HEK293 (cell line): Measurements from ENCODE around the gene HNRNPUL1.

Experiments
- KLF16 ChIP-seq: fragments of 450-650 bp; formaldehyde crosslinking; IDR thresholded peaks from 2 replicates; pipeline ENCODE4 v1.5.1; 2017; ENCODE audit warnings: missing biosample characterization, missing genetic modification characterization
- SCRT1 ChIP-seq: fragments of 450-650 bp; formaldehyde crosslinking; IDR thresholded peaks from 2 replicates; pipeline ENCODE4 v1.5.1; 2016; ENCODE audit warnings: missing biosample characterization, missing genetic modification characterization, borderline replicate concordance
- ZFP37 ChIP-seq: fragments of 450-650 bp; formaldehyde crosslinking; IDR thresholded peaks from 2 replicates; pipeline ENCODE4 v1.5.1; 2016; ENCODE audit warnings: missing biosample characterization, missing genetic modification characterization
- ZNF112 ChIP-seq: fragments of 450-650 bp; formaldehyde crosslinking; IDR thresholded peaks from 2 replicates; pipeline ENCODE4 v1.5.0; 2017; ENCODE audit warnings: missing biosample characterization, missing genetic modification characterization
- ZNF140 ChIP-seq: fragments of 450-650 bp; formaldehyde crosslinking; IDR thresholded peaks from 2 replicates; pipeline ENCODE4 v1.5.1; 2016; ENCODE audit warnings: missing biosample characterization, missing genetic modification characterization
- ZNF184 ChIP-seq: fragments of 450-650 bp; IDR thresholded peaks from 2 replicates; pipeline ENCODE4 v1.5.1; 2018; ENCODE audit warnings: missing biosample characterization, mild to moderate bottlenecking, missing genetic modification characterization
- ZNF239 ChIP-seq: fragments of 450-650 bp; formaldehyde crosslinking; IDR thresholded peaks from 2 replicates; pipeline ENCODE4 v1.5.1; 2016; ENCODE audit warnings: missing biosample characterization, missing genetic modification characterization
- ZNF324 ChIP-seq: fragments of 450-650 bp; formaldehyde crosslinking; IDR thresholded peaks from 2 replicates; pipeline ENCODE4 v1.5.1; 2016; ENCODE audit warnings: missing biosample characterization, missing genetic modification characterization
- ZNF501 ChIP-seq: fragments of 450-650 bp; formaldehyde crosslinking; IDR thresholded peaks from 2 replicates; pipeline ENCODE4 v1.5.1; 2016; ENCODE audit warnings: missing biosample characterization, missing genetic modification characterization
- ZNF521 ChIP-seq: fragments of 450-650 bp; formaldehyde crosslinking; IDR thresholded peaks from 2 replicates; pipeline ENCODE4 v1.5.1; 2017; ENCODE audit warnings: missing biosample characterization, mild to moderate bottlenecking, missing genetic modification characterization
- ZNF600 ChIP-seq: fragments of 450-650 bp; formaldehyde crosslinking; IDR thresholded peaks from 2 replicates; pipeline ENCODE4 v1.5.1; 2016; ENCODE audit warnings: missing biosample characterization, missing genetic modification characterization
- ZNF654 ChIP-seq: fragments of 450-650 bp; formaldehyde crosslinking; IDR thresholded peaks from 2 replicates; pipeline ENCODE4 v1.5.1; 2016; ENCODE audit warnings: low read depth, missing biosample characterization, missing genetic modification characterization
- ZNF664 ChIP-seq: fragments of 450-650 bp; formaldehyde crosslinking; IDR thresholded peaks from 2 replicates; pipeline ENCODE4 v1.5.1; 2016; ENCODE audit warnings: missing biosample characterization, missing genetic modification characterization
- TF ChIP-seq, protein P1 (sequence below): fragments of 450-650 bp; formaldehyde crosslinking; IDR thresholded peaks from 2 replicates; pipeline ENCODE4 v1.5.1; 2017; ENCODE audit warnings: missing biosample characterization, missing genetic modification characterization
- TF ChIP-seq, protein P2 (sequence below): fragments of 450-650 bp; formaldehyde crosslinking; IDR thresholded peaks from 2 replicates; pipeline ENCODE4 v1.5.1; 2016; ENCODE audit warnings: missing biosample characterization, missing genetic modification characterization
- TF ChIP-seq, protein P3 (sequence below): fragments of 450-650 bp; formaldehyde crosslinking; IDR thresholded peaks from 2 replicates; pipeline ENCODE4 v1.5.1; 2016; ENCODE audit warnings: missing biosample characterization, missing genetic modification characterization
- TF ChIP-seq, protein P4 (sequence below): fragments of 450-650 bp; formaldehyde crosslinking; IDR thresholded peaks from 2 replicates; pipeline ENCODE4 v1.5.1; 2016; ENCODE audit warnings: missing biosample characterization, missing genetic modification characterization
- TF ChIP-seq, protein P5 (sequence below): fragments of 450-650 bp; formaldehyde crosslinking; IDR thresholded peaks from 2 replicates; pipeline ENCODE4 v1.5.1; 2016; ENCODE audit warnings: missing biosample characterization, missing genetic modification characterization
- TF ChIP-seq, protein P6 (sequence below): fragments of 450-650 bp; formaldehyde crosslinking; IDR thresholded peaks from 2 replicates; pipeline ENCODE4 v1.5.1; 2016; ENCODE audit warnings: missing biosample characterization, missing genetic modification characterization
- TF ChIP-seq, protein P7 (sequence below): fragments of 450-650 bp; formaldehyde crosslinking; IDR thresholded peaks from 2 replicates; pipeline ENCODE4 v1.5.1; 2017; ENCODE audit warnings: missing biosample characterization, missing genetic modification characterization
- TF ChIP-seq, protein P8 (sequence below): fragments of 450-650 bp; formaldehyde crosslinking; IDR thresholded peaks from 2 replicates; pipeline ENCODE4 v1.5.1; 2017; ENCODE audit warnings: missing biosample characterization, missing genetic modification characterization
- TF ChIP-seq, protein P9 (sequence below): fragments of 450-650 bp; formaldehyde crosslinking; IDR thresholded peaks from 2 replicates; pipeline ENCODE4 v1.5.1; 2016; ENCODE audit warnings: missing biosample characterization, missing genetic modification characterization

Gene HNRNPUL1

DNA sequence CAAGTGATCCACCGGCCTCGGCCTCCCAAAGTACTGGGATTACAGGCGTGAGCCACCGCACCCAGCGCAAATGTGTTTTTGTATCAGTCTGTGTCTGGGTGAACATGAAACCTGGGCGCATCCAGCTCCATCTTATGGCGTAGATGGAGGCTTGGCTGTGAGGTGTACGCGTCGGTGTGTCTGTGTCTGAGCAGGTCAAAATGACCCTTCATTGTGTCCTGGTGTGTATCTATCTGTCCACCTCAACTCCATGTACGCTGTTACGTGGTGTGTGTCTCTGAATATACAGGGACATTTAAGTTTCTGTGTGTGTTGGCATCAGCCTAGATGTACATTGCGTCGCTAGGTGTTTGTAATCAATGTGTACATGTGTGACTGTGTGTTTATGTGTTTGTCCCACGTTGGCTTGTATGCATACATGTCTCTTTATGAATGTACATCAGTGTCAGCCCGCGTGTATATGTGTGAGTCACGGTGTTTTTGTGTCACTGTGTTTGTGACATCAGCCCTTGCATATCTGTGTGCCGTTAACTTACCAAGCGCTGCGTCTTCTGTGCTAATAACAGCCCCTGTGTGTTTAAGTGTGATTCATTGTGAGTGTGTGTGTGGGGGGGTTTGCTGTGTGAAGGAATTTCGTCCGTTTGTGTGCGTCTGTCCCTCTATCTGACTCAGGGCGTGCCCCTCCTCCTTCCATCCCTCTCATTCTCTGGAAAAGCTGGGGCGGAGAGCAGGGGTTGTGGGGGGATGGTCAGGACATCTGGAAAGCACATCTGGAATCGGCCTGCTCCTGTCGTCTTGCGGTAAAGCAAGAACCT lies 38.7 kb upstream of the HNRNPUL1 start (continued):
- TF ChIP-seq, protein P1, sequence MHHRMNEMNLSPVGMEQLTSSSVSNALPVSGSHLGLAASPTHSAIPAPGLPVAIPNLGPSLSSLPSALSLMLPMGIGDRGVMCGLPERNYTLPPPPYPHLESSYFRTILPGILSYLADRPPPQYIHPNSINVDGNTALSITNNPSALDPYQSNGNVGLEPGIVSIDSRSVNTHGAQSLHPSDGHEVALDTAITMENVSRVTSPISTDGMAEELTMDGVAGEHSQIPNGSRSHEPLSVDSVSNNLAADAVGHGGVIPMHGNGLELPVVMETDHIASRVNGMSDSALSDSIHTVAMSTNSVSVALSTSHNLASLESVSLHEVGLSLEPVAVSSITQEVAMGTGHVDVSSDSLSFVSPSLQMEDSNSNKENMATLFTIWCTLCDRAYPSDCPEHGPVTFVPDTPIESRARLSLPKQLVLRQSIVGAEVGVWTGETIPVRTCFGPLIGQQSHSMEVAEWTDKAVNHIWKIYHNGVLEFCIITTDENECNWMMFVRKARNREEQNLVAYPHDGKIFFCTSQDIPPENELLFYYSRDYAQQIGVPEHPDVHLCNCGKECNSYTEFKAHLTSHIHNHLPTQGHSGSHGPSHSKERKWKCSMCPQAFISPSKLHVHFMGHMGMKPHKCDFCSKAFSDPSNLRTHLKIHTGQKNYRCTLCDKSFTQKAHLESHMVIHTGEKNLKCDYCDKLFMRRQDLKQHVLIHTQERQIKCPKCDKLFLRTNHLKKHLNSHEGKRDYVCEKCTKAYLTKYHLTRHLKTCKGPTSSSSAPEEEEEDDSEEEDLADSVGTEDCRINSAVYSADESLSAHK, result 0 out of 2 replicates have a peak, but pooled peaks have one; percentile 6
- TF ChIP-seq, protein P2, sequence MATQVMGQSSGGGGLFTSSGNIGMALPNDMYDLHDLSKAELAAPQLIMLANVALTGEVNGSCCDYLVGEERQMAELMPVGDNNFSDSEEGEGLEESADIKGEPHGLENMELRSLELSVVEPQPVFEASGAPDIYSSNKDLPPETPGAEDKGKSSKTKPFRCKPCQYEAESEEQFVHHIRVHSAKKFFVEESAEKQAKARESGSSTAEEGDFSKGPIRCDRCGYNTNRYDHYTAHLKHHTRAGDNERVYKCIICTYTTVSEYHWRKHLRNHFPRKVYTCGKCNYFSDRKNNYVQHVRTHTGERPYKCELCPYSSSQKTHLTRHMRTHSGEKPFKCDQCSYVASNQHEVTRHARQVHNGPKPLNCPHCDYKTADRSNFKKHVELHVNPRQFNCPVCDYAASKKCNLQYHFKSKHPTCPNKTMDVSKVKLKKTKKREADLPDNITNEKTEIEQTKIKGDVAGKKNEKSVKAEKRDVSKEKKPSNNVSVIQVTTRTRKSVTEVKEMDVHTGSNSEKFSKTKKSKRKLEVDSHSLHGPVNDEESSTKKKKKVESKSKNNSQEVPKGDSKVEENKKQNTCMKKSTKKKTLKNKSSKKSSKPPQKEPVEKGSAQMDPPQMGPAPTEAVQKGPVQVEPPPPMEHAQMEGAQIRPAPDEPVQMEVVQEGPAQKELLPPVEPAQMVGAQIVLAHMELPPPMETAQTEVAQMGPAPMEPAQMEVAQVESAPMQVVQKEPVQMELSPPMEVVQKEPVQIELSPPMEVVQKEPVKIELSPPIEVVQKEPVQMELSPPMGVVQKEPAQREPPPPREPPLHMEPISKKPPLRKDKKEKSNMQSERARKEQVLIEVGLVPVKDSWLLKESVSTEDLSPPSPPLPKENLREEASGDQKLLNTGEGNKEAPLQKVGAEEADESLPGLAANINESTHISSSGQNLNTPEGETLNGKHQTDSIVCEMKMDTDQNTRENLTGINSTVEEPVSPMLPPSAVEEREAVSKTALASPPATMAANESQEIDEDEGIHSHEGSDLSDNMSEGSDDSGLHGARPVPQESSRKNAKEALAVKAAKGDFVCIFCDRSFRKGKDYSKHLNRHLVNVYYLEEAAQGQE (tag by site-specific recombination), result no peak
- TF ChIP-seq, protein P3, sequence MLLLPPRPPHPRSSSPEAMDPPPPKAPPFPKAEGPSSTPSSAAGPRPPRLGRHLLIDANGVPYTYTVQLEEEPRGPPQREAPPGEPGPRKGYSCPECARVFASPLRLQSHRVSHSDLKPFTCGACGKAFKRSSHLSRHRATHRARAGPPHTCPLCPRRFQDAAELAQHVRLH (tag by site-specific recombination), result no peak
- TF ChIP-seq ZNF501 (tag by site-specific recombination) (0 out of 2 replicates have a peak, but pooled peaks have one; percentile 28), ZNF324 (tag by site-specific recombination) (peak; percentile 60), ZNF239 (tag by site-specific recombination) (no peak), ZFP37 (peak; percentile 86; the same call in 1 of the 2 replicates), ZNF654 (no peak), ZNF521 (tag by site-specific recombination) (no peak), ZNF140 (no peak), ZNF664 (tag by site-specific recombination) (peak; percentile 77; the same call in 1 of the 2 replicates), ZNF600 (peak; percentile 89), SCRT1 (no peak), KLF16 (tag by site-specific recombination) (no peak), ZNF112 (no peak), ZNF184 (tag by site-specific recombination) (no peak)
- TF ChIP-seq, protein P4, sequence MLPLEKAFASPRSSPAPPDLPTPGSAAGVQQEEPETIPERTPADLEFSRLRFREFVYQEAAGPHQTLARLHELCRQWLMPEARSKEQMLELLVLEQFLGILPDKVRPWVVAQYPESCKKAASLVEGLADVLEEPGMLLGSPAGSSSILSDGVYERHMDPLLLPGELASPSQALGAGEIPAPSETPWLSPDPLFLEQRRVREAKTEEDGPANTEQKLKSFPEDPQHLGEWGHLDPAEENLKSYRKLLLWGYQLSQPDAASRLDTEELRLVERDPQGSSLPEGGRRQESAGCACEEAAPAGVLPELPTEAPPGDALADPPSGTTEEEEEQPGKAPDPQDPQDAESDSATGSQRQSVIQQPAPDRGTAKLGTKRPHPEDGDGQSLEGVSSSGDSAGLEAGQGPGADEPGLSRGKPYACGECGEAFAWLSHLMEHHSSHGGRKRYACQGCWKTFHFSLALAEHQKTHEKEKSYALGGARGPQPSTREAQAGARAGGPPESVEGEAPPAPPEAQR (tag by site-specific recombination), result no peak
- TF ChIP-seq, protein P5, sequence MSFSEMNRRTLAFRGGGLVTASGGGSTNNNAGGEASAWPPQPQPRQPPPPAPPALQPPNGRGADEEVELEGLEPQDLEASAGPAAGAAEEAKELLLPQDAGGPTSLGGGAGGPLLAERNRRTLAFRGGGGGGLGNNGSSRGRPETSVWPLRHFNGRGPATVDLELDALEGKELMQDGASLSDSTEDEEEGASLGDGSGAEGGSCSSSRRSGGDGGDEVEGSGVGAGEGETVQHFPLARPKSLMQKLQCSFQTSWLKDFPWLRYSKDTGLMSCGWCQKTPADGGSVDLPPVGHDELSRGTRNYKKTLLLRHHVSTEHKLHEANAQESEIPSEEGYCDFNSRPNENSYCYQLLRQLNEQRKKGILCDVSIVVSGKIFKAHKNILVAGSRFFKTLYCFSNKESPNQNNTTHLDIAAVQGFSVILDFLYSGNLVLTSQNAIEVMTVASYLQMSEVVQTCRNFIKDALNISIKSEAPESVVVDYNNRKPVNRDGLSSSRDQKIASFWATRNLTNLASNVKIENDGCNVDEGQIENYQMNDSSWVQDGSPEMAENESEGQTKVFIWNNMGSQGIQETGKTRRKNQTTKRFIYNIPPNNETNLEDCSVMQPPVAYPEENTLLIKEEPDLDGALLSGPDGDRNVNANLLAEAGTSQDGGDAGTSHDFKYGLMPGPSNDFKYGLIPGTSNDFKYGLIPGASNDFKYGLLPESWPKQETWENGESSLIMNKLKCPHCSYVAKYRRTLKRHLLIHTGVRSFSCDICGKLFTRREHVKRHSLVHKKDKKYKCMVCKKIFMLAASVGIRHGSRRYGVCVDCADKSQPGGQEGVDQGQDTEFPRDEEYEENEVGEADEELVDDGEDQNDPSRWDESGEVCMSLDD (tag by site-specific recombination), result peak; percentile 73; the same call in 1 of the 2 replicates
- TF ChIP-seq, protein P6, sequence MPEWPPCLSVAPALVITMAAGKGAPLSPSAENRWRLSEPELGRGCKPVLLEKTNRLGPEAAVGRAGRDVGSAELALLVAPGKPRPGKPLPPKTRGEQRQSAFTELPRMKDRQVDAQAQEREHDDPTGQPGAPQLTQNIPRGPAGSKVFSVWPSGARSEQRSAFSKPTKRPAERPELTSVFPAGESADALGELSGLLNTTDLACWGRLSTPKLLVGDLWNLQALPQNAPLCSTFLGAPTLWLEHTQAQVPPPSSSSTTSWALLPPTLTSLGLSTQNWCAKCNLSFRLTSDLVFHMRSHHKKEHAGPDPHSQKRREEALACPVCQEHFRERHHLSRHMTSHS, result no peak
- TF ChIP-seq, protein P7, sequence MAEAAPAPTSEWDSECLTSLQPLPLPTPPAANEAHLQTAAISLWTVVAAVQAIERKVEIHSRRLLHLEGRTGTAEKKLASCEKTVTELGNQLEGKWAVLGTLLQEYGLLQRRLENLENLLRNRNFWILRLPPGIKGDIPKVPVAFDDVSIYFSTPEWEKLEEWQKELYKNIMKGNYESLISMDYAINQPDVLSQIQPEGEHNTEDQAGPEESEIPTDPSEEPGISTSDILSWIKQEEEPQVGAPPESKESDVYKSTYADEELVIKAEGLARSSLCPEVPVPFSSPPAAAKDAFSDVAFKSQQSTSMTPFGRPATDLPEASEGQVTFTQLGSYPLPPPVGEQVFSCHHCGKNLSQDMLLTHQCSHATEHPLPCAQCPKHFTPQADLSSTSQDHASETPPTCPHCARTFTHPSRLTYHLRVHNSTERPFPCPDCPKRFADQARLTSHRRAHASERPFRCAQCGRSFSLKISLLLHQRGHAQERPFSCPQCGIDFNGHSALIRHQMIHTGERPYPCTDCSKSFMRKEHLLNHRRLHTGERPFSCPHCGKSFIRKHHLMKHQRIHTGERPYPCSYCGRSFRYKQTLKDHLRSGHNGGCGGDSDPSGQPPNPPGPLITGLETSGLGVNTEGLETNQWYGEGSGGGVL (tag by site-specific recombination), result no peak
- TF ChIP-seq, protein P8, sequence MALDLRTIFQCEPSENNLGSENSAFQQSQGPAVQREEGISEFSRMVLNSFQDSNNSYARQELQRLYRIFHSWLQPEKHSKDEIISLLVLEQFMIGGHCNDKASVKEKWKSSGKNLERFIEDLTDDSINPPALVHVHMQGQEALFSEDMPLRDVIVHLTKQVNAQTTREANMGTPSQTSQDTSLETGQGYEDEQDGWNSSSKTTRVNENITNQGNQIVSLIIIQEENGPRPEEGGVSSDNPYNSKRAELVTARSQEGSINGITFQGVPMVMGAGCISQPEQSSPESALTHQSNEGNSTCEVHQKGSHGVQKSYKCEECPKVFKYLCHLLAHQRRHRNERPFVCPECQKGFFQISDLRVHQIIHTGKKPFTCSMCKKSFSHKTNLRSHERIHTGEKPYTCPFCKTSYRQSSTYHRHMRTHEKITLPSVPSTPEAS, result peak; percentile 90
- TF ChIP-seq, protein P9, sequence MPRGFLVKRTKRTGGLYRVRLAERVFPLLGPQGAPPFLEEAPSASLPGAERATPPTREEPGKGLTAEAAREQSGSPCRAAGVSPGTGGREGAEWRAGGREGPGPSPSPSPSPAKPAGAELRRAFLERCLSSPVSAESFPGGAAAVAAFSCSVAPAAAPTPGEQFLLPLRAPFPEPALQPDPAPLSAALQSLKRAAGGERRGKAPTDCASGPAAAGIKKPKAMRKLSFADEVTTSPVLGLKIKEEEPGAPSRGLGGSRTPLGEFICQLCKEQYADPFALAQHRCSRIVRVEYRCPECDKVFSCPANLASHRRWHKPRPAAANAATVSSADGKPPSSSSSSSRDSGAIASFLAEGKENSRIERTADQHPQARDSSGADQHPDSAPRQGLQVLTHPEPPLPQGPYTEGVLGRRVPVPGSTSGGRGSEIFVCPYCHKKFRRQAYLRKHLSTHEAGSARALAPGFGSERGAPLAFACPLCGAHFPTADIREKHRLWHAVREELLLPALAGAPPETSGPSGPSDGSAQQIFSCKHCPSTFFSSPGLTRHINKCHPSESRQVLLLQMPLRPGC (tag by site-specific recombination), result peak; percentile 100
